Inflammatory macrophage treated with lipopolysaccharide for 1 hour (primary cell): Measurements from ENCODE around the gene G6PC2.
"Not testable (repeated sequence)": the region's sequence is repeated elsewhere in the genome, so short reads cannot be mapped to it uniquely, and the experiment has no call there.

ENCODE experiments used
- DNase-seq, 2 donors: peaks; one replicate each; pipeline ENCODE4 v3.0.0-alpha.2; 2020 to 2022

G6PC2 gene

DNA sequence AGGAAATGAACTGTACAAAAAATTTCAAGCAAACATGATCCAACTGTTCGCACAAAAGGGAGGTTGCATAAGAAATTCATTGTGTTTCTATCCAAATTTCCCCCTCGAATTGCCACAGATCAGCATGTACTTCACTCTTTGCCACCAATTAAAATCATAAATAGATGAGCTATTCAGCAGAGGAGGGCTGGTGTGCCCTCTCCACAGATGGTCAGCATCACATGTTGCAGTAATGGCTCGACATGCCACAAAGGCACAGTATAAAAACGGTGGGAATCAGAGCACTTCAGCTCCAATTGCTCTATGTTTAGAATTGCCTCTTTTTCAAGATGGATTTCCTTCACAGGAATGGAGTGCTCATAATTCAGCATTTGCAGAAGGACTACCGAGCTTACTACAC is at the start of gene G6PC2:
Gene G6PC2 (plus strand): TSS at position 289 of the 400 bp plus-strand sequence. CDS start 41 bp downstream, at position 330.
- no peak for DNase-seq

DNA sequence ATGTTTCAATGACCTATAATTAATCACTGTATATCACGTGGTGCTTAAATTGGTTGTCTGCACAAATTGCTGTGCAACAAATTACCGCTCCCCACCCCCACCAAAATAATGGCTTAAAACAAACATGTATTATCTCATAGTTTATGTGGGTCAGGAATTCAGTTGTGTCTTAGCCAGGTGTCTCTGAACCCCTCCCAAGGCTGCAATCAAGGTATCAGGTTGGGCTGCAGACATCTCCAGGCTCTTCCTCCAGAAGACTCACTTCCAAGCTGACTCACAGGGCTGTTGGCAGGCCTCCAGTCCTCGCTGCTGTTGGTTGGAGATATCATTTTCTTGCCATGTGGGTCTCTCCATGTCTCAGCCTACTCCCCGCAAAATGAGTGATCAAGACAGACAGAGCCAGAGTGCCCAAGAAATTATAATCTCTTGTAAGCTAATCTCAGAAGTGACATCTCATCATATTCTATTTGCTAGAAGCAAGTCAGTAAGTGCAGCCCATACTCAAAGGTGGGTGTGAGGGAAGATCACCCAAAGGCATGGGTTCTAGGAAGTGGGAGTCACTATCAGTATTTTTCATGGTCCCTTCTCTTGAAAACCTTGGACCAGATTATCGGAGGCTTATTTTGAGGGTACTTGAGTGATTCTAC is 49.3 kb upstream of the G6PC2 start:
- DNase-seq, result no peak

DNA sequence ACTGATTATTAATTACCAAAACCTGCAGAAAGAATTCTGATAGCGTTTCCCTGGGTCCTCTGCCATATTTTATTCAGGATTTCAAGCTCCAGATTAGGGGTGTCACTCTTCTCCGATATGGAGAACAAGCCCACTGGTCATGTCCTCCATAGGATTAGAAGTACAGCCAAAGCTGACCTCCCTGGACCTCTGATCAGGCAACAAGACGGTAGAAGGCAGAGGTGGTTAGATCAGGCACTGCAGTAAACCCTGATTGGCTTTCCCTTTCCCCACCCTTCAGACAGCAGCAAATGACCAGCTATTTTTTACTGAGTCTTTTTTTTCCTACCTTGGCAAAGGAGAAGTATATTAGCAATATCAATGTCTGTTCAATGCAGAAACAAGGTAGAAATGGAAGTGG is 48.6 kb upstream of the G6PC2 start:
- DNase-seq, result no peak

DNA sequence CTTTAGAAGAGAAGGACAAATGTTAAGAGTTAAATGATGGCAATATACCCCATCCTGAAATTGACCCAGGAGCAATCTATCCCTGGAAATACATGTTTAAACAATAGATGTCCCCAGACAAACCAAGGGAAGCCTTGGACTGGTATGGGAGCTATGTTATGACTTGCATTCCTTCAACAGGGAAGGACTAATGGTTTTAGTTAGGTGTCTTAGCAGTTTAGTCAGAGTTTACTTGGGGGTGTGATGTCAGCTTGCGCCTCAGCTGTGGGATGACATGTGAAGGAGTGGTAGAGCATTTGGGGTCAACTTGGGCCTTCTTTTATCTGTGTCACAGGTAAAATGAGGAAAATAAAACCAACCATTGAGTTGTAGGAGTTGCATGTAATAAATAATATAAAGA is 47.6 kb upstream of the G6PC2 start:
- no peak for DNase-seq

DNA sequence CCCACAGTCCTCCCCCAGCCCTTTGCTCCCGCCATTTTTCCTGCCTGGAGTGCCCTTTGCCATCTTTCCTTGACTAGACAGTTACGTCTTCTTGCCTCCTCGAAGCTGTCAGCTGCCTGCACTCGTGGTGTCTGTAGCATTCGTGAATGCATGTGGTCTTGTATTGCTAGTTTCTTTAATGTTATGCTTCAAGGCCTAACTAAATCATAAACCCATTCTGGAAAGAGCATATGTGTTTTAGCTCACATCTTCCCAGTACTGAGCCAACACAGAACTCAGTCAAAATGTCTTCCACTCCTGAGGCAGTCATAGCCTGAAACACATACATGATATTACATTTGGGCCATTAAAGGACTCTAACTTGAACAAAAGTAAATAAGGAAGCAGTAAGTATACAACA is 46.4 kb upstream of the G6PC2 start:
- no peak for DNase-seq

GRCh38 chr2:168855601-168856000 is 45.5 kb upstream of the G6PC2 start:
- DNase-seq, result no peak

GRCh38 chr2:168858146-168858545 is 42.9 kb upstream of the G6PC2 start:
- no peak for DNase-seq

- not testable (repeated sequence) for DNase-seq
These were observed 33.9 kb upstream of the G6PC2 start for GRCh38 chr2:168867164-168867563.

DNA sequence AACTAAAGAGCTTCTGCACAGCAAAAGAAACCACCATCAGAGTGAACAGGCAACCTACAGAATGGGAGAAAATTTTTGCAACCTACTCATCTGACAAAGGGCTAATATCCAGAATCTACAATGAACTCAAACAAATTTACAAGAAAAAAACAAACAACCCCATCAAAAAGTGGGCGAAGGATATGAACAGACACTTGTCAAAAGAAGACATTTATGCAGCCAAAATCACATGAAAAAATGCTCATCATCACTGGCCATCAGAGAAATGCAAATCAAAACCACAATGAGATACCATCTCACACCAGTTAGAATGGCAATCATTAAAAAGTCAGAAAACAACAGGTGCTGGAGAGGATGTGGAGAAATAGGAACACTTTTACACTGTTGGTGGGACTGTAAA is 30.7 kb upstream of the G6PC2 start:
- not testable (repeated sequence) for DNase-seq

- DNase-seq, result not testable (repeated sequence)
These were observed 30.3 kb upstream of the G6PC2 start for GRCh38 chr2:168870824-168871223.

DNA sequence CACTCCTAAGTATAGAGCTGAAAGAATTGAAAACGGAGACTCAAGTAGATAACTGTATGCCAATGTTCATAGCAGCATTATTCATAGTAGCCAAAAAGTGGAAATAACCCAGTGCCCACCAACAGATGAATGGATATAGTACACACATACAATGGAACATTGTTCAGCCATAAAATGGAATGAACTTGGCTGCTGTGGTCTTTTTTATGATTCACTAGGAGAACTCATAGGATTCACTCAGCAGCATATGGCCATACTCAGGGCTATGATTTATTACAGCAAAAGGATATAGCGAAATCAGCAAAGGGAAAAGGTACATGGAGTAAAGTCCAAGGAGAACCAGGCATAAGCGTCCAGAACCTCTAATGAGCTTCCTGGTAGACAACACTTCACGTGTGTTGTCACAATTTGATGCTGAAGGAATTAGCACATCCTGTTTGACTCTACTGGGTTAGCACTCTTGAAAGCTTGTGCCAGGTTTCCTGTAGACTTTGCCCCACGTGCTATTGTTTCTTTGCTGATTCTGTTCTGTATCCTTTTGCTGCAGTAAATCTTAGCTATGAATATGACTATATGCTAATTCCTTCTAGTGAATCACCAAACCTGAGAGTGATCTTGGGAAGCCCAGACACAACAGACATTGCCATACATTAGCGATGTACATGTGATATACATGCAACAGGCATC is 26.6 kb upstream of the G6PC2 start:
- DNase-seq, result no peak

GRCh38 chr2:168882163-168882562 is 18.9 kb upstream of the G6PC2 start:
- not testable (repeated sequence) for DNase-seq

DNA sequence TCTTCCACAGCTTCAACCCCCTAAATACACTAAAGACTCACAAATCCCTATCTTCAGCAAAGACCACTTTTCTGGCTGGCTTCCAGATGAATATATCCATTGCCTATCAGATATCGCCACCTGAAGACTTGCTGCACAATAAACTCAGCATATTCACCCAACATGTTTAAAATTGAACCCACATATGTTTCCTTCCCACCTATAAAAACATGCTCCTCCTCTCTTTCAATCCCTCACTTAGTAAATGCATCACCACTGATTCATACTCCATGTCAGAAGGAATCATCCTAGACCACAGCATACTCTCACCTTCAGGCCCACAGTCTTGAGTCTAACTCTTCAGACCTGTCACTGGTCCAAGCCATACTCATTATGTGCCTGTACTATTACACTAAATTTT is 16.1 kb upstream of the G6PC2 start:
- no peak for DNase-seq

DNA sequence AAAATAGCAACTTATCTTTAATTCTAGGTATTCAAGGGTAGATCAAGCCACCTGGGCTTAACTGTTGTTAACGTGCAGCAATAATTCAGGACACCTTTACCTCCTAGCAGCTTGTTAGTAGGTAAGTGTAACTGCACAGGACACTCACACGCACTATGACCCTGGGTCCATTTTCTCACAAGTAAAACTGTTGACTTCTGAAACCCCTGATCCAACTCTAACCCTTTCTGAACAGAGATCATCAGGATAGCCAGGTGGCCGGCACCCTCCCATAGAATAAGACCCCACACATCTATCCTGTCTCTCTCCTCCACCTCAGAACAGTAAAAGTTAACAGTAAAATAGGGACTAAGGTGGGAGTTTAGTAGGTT is 11.5 kb upstream of the G6PC2 start:
- no peak for DNase-seq

DNA sequence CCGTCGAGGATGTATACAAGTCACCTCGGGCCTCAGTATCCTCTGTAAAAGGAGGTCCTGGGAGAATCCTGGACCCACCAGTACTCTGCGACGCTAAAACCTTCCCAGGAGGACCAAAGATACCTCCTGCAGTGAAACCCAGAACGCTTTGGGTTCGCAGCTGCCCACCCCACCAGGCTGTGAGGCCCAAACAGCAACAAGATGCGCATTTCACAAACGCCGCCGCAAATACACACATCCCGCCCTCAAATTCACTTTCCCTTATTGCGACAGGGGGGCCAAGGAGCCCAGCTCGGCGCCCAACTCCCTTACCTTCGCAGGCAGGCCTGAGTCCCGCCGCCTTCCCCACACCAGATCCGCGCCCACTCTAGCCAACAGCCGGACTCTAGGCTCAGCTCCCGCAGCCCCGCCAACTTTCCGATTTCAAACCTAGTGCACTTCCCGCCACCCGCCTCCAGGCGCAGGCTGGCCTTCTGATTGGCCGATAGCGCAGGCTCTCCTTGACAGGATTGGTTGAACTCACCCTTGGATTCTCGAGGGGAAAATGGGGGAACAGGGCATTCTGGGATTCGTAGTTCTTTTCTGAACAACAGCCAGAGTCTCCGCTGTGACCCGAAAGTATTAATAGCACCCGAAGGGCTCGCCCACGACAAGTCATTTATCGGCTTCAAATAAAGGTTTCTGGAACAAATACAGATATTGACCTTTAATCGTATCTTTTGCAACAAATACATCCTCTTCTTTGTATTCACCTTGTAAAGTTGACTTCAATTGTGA is 10.9 kb upstream of the G6PC2 start, which contains the start of gene SPC25:
Gene SPC25 (minus strand): TSS at position 425 of the 777 bp plus-strand sequence. CDS start 911 bp downstream, outside the sequence.
- DNase-seq, result peak; percentile 86 to 94

DNA sequence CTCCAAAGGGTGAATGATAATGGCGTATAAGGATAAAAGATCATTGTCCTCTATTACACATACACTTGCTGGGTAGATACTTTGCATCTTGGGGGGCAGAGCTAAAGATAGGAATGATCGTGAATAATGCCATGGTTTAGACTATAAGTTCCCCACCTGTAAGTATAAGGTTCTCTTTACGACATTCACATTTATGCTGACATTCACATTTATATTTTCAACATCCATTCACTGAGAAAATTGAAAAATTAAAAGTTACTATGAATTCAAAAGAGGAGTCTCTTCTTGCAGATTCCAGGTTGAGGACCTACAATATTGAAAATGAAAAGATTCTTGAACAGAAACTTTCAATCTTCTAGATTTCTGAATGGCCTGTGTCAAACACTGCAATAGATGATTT is 8.8 kb upstream of the G6PC2 start:
- DNase-seq, result no peak

DNA sequence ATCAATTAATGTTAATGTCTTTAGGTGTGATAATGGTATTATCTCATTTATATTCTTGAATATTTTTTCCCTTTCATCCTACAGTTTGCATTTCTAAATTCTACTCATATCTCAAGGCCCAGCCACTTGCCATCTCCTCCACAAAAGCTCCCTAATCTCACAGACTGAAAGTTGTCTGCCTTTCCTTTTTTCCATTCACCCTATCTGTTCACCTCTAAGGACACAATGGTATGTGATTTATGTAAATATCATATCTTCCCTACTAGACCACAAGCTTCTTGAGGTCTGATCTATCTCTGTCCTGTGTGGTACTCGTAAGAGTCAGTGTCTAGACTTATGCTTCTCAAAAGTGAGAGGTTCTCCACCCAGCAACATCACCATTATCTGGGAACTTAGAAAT is 7.0 kb upstream of the G6PC2 start:
- no peak for DNase-seq

- no peak for DNase-seq
These were observed 6.4 kb upstream of the G6PC2 start for GRCh38 chr2:168894720-168895119.

GRCh38 chr2:168895771-168896170 is 5.3 kb upstream of the G6PC2 start:
- no peak for DNase-seq

DNA sequence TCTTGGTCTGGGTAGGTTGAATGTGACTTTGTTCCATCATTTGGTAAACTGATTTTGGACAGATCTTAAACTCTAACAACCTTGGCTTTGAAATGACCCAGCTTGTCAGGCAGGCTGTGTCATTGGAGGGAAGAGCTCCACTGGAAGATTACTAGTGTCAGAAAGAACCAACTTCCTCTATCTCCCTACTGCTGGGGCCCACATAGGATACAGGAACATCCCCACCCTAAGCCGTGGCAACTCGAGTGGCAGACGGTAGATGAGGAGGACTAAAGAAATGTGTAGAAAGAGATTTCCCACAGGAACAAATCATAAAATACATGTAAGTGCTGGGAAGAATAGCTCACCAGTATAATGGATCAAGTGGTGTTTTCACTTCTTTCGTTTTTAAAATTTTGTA is 4.3 kb upstream of the G6PC2 start:
- peak; percentile 9 to 18 for DNase-seq

GRCh38 chr2:168897449-168897848 is 3.6 kb upstream of the G6PC2 start:
- no peak for DNase-seq

DNA sequence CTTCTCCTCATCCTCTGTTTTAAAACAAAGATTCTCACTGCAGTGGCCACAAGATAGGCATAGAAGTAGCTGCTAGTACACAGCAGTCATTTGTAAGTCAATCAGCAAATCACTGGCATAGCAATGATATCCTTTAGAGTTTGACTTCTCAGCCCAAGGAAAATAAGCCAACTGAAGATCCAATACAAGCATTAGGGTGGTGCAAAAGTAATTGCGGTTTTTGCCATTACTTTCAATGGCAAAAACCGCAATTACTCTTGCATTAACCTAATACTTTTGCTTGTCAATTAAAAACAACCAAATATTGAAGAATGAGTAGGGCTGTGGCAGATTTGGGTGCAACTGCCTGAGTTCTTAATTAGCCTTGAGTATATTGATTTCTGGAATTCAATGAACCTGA is 2.8 kb downstream of the G6PC2 start:
- DNase-seq, result no peak

DNA sequence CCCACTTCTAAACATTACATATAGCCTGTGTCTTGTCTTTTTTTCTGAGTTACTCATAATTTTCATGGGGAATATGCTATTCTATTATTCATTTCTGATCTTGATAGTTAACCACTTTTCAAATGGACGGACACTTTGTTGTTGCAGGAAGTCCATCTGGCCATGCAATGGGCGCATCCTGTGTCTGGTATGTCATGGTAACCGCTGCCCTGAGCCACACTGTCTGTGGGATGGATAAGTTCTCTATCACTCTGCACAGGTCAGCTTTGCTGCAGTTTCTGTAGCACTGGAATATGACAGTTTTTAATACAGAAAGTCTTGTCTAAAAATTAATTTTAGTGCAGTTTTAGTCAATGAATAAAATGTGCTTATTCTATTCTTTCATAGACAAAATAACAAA is 3.3 kb downstream of the G6PC2 start:
- DNase-seq, result no peak
